IMR-90 (cell line): Measurements from ENCODE around the gene RBM34. TPM values are rescaled to one million over a fixed set of nuclear protein-coding genes. Genes with fewer than 3 reads are reported as not detected.

Source experiments
- RAD21 ChIP-seq: IDR thresholded peaks from 2 replicates; pipeline ENCODE4 v1.6.1; 2012; ENCODE audit warnings: low read length, improper control_type of control experiment
- RCOR1 ChIP-seq: IDR thresholded peaks from 2 replicates; pipeline ENCODE4 v1.6.1; 2012; ENCODE audit warnings: mild to moderate bottlenecking, low read length, improper control_type of control experiment; ENCODE audit not compliant: insufficient replicate concordance
- RFX5 ChIP-seq: IDR thresholded peaks from 2 replicates; pipeline ENCODE4 v1.8.0; 2012; ENCODE audit warnings: low read depth, mild to moderate bottlenecking, low read length, moderate library complexity
- polyA plus RNA-seq, 3 experiments: library from polyadenylated mRNA; depleted of rRNA; stranded (reverse); fragments of >200 nt; gene quantifications; 2 replicates each; pipeline ENCODE4 v1.2.3, GENCODE V29; 2012; ENCODE audit warnings: low replicate concordance in 1 of 3
- total RNA-seq: library from RNA; depleted of rRNA; stranded (reverse); fragments of >200 nt; gene quantifications from 2 replicates; pipeline ENCODE4 v1.2.3, GENCODE V29; 2012

The RBM34 gene
- total and polyA plus RNA-seq, 2 of the 4 experiments (the other 2 are of a cell fraction): 28.7 to 34.0 TPM

- TF ChIP-seq RCOR1 (no peak), RFX5 (no peak), RAD21 (peak; percentile 72)
These were observed 67.1 kb downstream of the RBM34 start (continued) for GRCh38 chr1:235093696-235094592.
